GM12872 (cell line): Measurements from ENCODE around the gene RUVBL1.

ENCODE experiments used
- CTCF ChIP-seq: IDR thresholded peaks from 3 replicates; pipeline ENCODE4 v1.5.1; 2011; ENCODE audit warnings: low read depth, mild to moderate bottlenecking, low read length, moderate library complexity; ENCODE audit not compliant: insufficient read depth

Gene RUVBL1

GRCh38 chr3:128063865-128064264, 59.7 kb downstream of the RUVBL1 start:
- no peak for TF ChIP-seq CTCF

- no peak for TF ChIP-seq CTCF
These were observed 61.4 kb downstream of the RUVBL1 start for GRCh38 chr3:128062033-128062745.

- no peak for TF ChIP-seq CTCF
These were observed 62.9 kb downstream of the RUVBL1 start for GRCh38 chr3:128060473-128061381.

GRCh38 chr3:128056258-128056657, 67.4 kb downstream of the RUVBL1 start:
- TF ChIP-seq CTCF: no peak

- no peak for TF ChIP-seq CTCF
These were observed 69.2 kb downstream of the RUVBL1 start for GRCh38 chr3:128054367-128054766.

GRCh38 chr3:128053614-128054013, 70.0 kb downstream of the RUVBL1 start:
- TF ChIP-seq CTCF: no peak

- no peak for TF ChIP-seq CTCF
These were observed 70.8 kb downstream of the RUVBL1 start for GRCh38 chr3:128052595-128053351.
